Heart right ventricle (tissue), 16 donors: ENCODE data around the gene TRPC1. TPM values are rescaled to one million over a fixed set of nuclear protein-coding genes. Genes with fewer than 3 reads are reported as not detected.

Experiments
- ATAC-seq, 8 donors: fragments of 200-7000 bp; cut with Tn5 transposase; one replicate each; pipeline ENCODE4 v1.9.1; 2020; ENCODE audit warnings: mild to moderate bottlenecking in 8 of 8, moderate library complexity in 8 of 8, moderate number of reproducible peaks in 1 of 8
- DNase-seq, 2 donors: peaks; one replicate each; pipeline ENCODE4 v3.0.0-alpha.2; 2020
- H3K27ac ChIP-seq, 10 donors: fragments of 200-600 bp; sonication (generic) in 2 of 10; one replicate each; pipeline versions ENCODE4 v1.5.0 to v1.8.0; 2020 to 2022; ENCODE audit warnings: mild to moderate bottlenecking in 3 of 10
- H3K27me3 ChIP-seq, 7 donors: fragments of 200-600 bp; one replicate each; pipeline ENCODE4 v1.8.0; 2021 to 2022; ENCODE audit warnings: mild to moderate bottlenecking in 2 of 7
- H3K36me3 ChIP-seq, 9 donors: fragments of 200-600 bp; sonication (generic) in 1 of 9; one replicate each; pipeline versions ENCODE4 v1.5.0 to v1.8.0; 2020 to 2022; ENCODE audit warnings: mild to moderate bottlenecking in 2 of 9
- H3K4me1 ChIP-seq, 9 donors: fragments of 200-600 bp; sonication (generic) in 1 of 9; one replicate each; pipeline versions ENCODE4 v1.5.0 to v1.8.0; 2020 to 2022; ENCODE audit warnings: mild to moderate bottlenecking in 4 of 9
- H3K4me3 ChIP-seq, 10 donors: fragments of 200-600 bp; sonication (generic) in 2 of 10; one replicate each; pipeline versions ENCODE4 v1.5.0 to v1.8.0; 2020 to 2022; ENCODE audit warnings: mild to moderate bottlenecking in 7 of 10, moderate library complexity in 2 of 10
- H3K9me3 ChIP-seq, 11 donors: fragments of 200-600 bp in 10 of 11; sonication (generic) in 2 of 11; one replicate each; pipeline versions ENCODE4 v1.5.0 to v1.8.0; 2013 to 2022; ENCODE audit warnings: mild to moderate bottlenecking in 2 of 11, control low read depth in 1 of 11, moderate library complexity in 1 of 11
- WGBS, 2 donors: extraction: QIAGEN DNeasy Blood & Tissue Kit; methylation state at CpG; one replicate each; pipeline ENCODE4 v1.1.7; 2013; ENCODE audit warnings: inconsistent platforms in 1 of 2; 5-methylcytosine and 5-hydroxymethylcytosine counted together
- intact Hi-C, 10 donors: fragments of 100-400 bp; cut with DNase I; formaldehyde crosslinking; loops; one replicate each; pipeline versions ENCODE4 v1.11.1 to v1.14.2; 2022
- polyA plus RNA-seq, 2 donors: library from polyadenylated mRNA; stranded (reverse); fragments of 200-250 nt; gene quantifications; one replicate each; pipeline ENCODE4 v1.2.3, GENCODE V29; 2013
- total RNA-seq, 10 donors: library from RNA; stranded (reverse); fragmentation: NEBNext Ultra II Directional in 3 of 10; extraction: Animal tissue kit (Norgen Biotek cat#: 25700) in 3 of 10; gene quantifications; one replicate each; pipeline versions ENCODE4 v1.2.1 to v1.2.4, GENCODE V29; 2021 to 2023
- TF ChIP-seq, protein P1 (sequence below), 9 donors: fragments of 200-600 bp; sonication (generic) in 2 of 9; IDR thresholded peaks; one replicate each; pipeline versions ENCODE4 v1.5.0 to v1.8.0; 2021 to 2022; ENCODE audit warnings: antibody characterized with exemption in 9 of 9, mild to moderate bottlenecking in 5 of 9, moderate library complexity in 1 of 9
- donor health status: Arrhythmogenic right ventricular cardiomyopathy.
- donor health status: ischemic (EF 13 %, LVEDD 7.1; RV severe dilation, severe dysfunction).
- donor health status: healthy with polysubstance abuse.
- donor health status: DM: no; HTN: yes; CAD: no.
- donor health status: DM: no; HTN: no; CAD: no.
- donor health status: ischemic (EF 25% LVEDD 6.9; RV normal size, moderate dysfunction).
- donor health status: ischemic (EF 25% LVEDD 5.7; RV mildly dilated, moderate dysfunction).
- donor health status: healthy.
- donor health status: DM: yes; HTN: yes; CAD: no.
- donor health status: Ischemic cardiomyopathy.
- donor health status: ischemic (EF 35%, LVEDD 5.7; RV mildly dilated, moderate dysfunction).
- donor health status: nonischemic (EF 11% LVEDD 7.7; RV severe dilation, severe dysfunction).
- donor health status: DM: yes; HTN: yes; CAD: no.
- donor health status: PGD.
- donor health status: ischemic (EF 29% LVEDD 5.4; RV normal size, mild dysfunction).
- donor health status: nonischemic (EF 23%, LVEDD 6.1; RV moderate dilation, normal function).

TRPC1 gene
- total and polyA plus RNA-seq, 12 donors: 2.1 to 22.4 (median 11.8) TPM

DNA sequence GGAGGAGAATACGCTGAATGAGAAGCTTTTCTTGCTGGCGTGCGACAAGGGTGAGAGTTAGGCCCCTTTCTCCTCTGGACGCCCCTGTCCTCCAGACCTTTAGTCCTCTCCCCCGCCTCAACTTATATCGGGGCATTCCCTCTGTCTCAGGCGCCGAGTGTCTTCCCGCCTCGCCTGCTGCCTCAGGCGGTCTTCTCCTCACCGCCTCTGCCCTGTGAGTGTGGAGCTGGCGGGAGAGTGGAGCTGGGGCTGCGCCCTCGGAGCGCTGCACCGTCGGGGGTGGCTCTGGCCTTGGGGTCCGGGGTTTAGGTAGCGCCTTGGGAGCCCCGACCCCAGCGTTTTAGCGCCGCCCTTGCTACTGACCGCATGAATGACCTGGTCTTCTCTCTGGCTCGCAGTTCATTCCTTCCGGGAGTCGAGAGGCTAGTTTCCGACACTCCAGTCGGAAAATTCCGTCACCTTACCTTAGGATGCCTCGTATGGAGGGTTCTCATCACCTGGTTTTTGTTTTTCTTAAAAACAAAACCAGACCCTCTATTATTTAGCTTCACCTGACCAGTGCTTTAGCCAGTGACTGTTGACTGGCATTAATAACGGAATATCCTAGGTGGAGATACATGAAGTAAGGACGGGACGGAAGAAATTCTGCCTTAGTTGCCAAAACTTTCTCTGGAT lies 985 bp downstream of the TRPC1 start:
- TF ChIP-seq, protein P1, sequence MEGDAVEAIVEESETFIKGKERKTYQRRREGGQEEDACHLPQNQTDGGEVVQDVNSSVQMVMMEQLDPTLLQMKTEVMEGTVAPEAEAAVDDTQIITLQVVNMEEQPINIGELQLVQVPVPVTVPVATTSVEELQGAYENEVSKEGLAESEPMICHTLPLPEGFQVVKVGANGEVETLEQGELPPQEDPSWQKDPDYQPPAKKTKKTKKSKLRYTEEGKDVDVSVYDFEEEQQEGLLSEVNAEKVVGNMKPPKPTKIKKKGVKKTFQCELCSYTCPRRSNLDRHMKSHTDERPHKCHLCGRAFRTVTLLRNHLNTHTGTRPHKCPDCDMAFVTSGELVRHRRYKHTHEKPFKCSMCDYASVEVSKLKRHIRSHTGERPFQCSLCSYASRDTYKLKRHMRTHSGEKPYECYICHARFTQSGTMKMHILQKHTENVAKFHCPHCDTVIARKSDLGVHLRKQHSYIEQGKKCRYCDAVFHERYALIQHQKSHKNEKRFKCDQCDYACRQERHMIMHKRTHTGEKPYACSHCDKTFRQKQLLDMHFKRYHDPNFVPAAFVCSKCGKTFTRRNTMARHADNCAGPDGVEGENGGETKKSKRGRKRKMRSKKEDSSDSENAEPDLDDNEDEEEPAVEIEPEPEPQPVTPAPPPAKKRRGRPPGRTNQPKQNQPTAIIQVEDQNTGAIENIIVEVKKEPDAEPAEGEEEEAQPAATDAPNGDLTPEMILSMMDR (IDR thresholded peaks at IDR 0.05): peak in 2 of 9 donors; percentile 28 to 31
- DNase-seq: peak; percentile 22 to 34
- peaks cover 0 to 24% (median 0%) of the 10 kb centered on the region in 7 donors for H3K27me3 ChIP-seq
- peaks cover 0 to 6% (median 0%) of the 10 kb centered on the region in 11 donors for H3K9me3 ChIP-seq
- intact Hi-C loops: loop anchor here in 7 of 10 donors (5.0 to 10.0 kb wide), 5 partner anchors 130 to 270 kb away; partner anchors contain the start of genes ATR (in 2 of the 7) and PLS1 (in 2 of the 7)
- H3K36me3 ChIP-seq: peaks cover 0 to 14% (median 0%) of the 10 kb centered on the region in 9 donors
- peak; percentile 17 to 76 (median 63) for ATAC-seq
- peak overlapping the region; percentile 82 to 99 (median 91) for H3K27ac ChIP-seq
- H3K4me1 ChIP-seq: peaks cover 0 to 29% (median 15%) of the 10 kb centered on the region in 9 donors
- 2% methylated on average over 35 of the region's 35 CpGs for WGBS, 2 donors
- H3K4me3 ChIP-seq: peak overlapping the region; percentile 72 to 94 (median 82)

DNA sequence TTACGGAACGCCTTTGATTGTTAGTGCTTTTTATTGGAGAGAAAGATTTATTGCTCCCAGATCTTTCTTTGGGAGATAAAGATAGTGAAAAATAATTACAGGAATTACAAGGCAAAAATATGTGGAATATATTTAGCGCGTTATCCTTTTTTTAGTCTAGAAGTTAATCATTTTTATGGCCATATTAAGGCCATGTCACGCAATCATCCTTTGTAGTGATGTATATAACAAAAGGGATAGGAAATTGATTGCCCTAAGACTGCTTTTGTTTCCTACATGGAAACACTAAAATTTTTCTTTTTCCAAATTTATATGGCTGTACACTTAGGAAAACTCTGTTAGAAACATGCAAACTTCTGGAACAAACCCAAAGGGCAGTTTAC lies 1.5 kb downstream of the TRPC1 start:
- peak overlapping the region in 6 of 10 donors; percentile 83 to 99 (median 91) for H3K27ac ChIP-seq
- peaks cover 0 to 14% (median 0%) of the 10 kb centered on the region in 9 donors for H3K36me3 ChIP-seq
- 49 to 59% methylated on average over 5 of the region's 5 CpGs for WGBS, 2 donors
- H3K9me3 ChIP-seq: peaks cover 0 to 6% (median 0%) of the 10 kb centered on the region in 11 donors
- DNase-seq (no peak), ATAC-seq (no peak)
- H3K4me3 ChIP-seq: peak overlapping the region in 9 of 10 donors; percentile 77 to 94 (median 83)
- H3K4me1 ChIP-seq: peaks cover 0 to 29% (median 15%) of the 10 kb centered on the region in 9 donors
- TF ChIP-seq, protein P1 (IDR thresholded peaks at IDR 0.05): no peak
- peaks cover 0 to 24% (median 0%) of the 10 kb centered on the region in 7 donors for H3K27me3 ChIP-seq
- intact Hi-C loops: loop anchor here in 7 of 10 donors (5.0 to 10.0 kb wide), 5 partner anchors 131 to 269 kb away; partner anchors contain the start of genes ATR (in 2 of the 7) and PLS1 (in 2 of the 7)

DNA sequence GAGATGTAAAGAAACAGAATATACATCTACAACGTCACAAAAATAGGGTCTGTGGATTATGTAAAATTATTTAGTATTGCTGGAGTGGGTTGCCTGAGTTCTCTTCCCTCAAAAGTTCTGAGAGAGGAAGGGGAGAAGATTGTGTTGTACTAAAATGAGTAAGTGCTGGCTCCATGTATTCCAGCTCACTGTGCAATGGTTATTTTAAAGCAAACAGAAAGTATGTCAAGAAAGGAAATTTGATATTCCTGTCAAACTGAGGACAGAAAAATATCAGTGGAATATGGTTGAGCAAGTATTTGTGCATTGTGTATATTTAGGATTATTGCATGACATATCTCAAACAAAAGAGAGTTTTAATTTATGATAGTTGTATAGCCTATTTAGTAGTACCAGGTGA lies 2.2 kb downstream of the TRPC1 start:
- 58 to 61% methylated on average over 1 of the region's 1 CpG for WGBS, 2 donors
- Histone ChIP-seq H3K9me3 (peaks cover 0 to 6% (median 0%) of the 10 kb centered on the region in 11 donors), H3K4me1 (peaks cover 0 to 29% (median 15%) of the 10 kb centered on the region in 9 donors), H3K36me3 (peaks cover 0 to 14% (median 0%) of the 10 kb centered on the region in 9 donors), H3K4me3 (no peak overlapping the region), H3K27ac (no peak overlapping the region), H3K27me3 (peaks cover 0 to 24% (median 0%) of the 10 kb centered on the region in 7 donors)
- ATAC-seq (no peak), DNase-seq (no peak)
- intact Hi-C loops: loop anchor here in 7 of 10 donors (5.0 to 10.0 kb wide), 5 partner anchors 131 to 269 kb away; partner anchors contain the start of genes ATR (in 2 of the 7) and PLS1 (in 2 of the 7)
- TF ChIP-seq, protein P1 (IDR thresholded peaks at IDR 0.05): no peak

DNA sequence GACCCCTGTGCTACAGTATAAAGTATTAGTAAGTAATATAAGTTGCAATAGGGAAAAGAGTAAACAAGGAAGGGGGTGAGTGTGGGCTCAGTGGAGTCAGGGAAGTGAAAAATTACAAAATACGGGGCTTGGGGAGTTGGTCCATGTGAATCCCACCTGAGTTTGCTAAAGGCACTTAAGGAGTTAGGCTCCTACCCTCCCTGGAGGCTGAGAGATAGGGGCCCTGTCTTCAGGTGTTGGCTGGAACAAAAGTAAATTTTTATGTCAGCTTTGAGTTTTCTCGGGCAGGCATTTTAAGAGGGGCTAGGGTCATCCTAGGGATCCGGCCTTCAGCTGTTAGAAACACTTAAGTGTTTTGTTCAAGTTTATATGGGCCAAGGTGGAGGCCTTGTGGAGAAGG lies 8.2 kb downstream of the TRPC1 start:
- ATAC-seq (no peak), DNase-seq (no peak)
- no peak overlapping the region for H3K27ac ChIP-seq
- no peak overlapping the region for H3K4me3 ChIP-seq
- H3K4me1 ChIP-seq: peaks cover 0 to 18% (median 10%) of the 10 kb centered on the region in 9 donors
- WGBS, 2 donors: 93% methylated on average over 3 of the region's 3 CpGs
- no peaks in the 10 kb centered on the region for H3K9me3 ChIP-seq
- intact Hi-C loops: no loop called here
- TF ChIP-seq, protein P1 (IDR thresholded peaks at IDR 0.05): no peak
- peaks cover 0 to 14% (median 0%) of the 10 kb centered on the region in 9 donors for H3K36me3 ChIP-seq
- no peaks in the 10 kb centered on the region for H3K27me3 ChIP-seq
